Upper lobe of left lung (tissue), 4 donors: ENCODE measurements around the gene CTDP1.

ENCODE experiments used
- CTCF ChIP-seq, 6 experiments: fragments of 450-650 bp in 4 of 6; fragments of 200-600 bp in 2 of 6; sonication (generic) in 2 of 6; IDR thresholded peaks; one replicate each; pipeline ENCODE4 v1.5.1; 2016 to 2019; ENCODE audit warnings: antibody characterized with exemption in 6 of 6
- POLR2A ChIP-seq, 4 donors: fragments of 450-650 bp; IDR thresholded peaks; one replicate each; pipeline ENCODE4 v1.5.1; 2016 to 2017; ENCODE audit warnings: antibody characterized with exemption in 4 of 4, mild to moderate bottlenecking in 2 of 4
- POLR2AphosphoS5 ChIP-seq, 2 donors: sonication (generic); formaldehyde crosslinking; IDR thresholded peaks; one replicate each; pipeline ENCODE4 v1.5.1; 2017; ENCODE audit warnings: antibody characterized with exemption in 2 of 2

- TF ChIP-seq CTCF (IDR thresholded peaks at IDR 0.05) = no peak
- no peak for TF ChIP-seq POLR2AphosphoS5 (IDR thresholded peaks at IDR 0.05)
- TF ChIP-seq POLR2A (IDR thresholded peaks at IDR 0.05) = no peak
Observed at GRCh38 chr18:79707239-79707638, 27.6 kb downstream of the CTDP1 start.
